ENCODE measurements around the gene RNF157. TPM values are rescaled to one million over a fixed set of nuclear protein-coding genes. Genes with fewer than 3 reads are reported as not detected.

RNF157 gene
- polyA plus RNA-seq, 2 of the 4 experiments (the other 2 are of a cell fraction): 7.2 to 8.5 TPM

DNA sequence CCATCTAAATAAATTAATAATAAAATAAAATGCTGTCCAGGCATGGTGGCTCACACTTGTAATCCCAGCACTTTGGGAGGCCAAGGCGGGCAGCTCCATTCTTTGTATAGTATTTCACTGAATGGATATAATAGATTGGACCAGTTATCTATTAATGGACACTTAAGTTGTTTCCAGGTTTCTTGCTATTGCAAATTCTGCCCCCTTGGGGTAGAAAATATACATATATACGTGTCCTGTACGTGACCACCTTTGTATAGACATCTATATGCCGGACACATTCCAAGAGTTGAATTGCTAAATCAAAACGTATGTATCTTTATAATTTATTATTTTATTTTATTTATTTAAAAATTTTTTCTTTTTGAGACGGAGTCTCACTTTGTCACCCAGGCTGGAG is 132.8 kb downstream of the RNF157 start:
- Histone ChIP-seq H3K4me3 (no peak overlapping the region), H3K4me2 (no peak overlapping the region), H3K9me3 (no peaks in the 10 kb centered on the region), H3K4me1 (peaks cover 9% of the 10 kb centered on the region), H3K27ac (no peak overlapping the region)
- CTCF ChIA-PET: interaction anchor here (0.9 to 38.7 kb wide), 5 partner anchors 11 to 168 kb away, joined by 3 to 755 read pairs (median 12); no protein-coding TSS in a partner anchor
- TF ChIP-seq GATA3 (IDR thresholded peaks at IDR 0.05; ENCODE audit: borderline replicate concordance): no peak
- TF ChIP-seq, protein P1, sequence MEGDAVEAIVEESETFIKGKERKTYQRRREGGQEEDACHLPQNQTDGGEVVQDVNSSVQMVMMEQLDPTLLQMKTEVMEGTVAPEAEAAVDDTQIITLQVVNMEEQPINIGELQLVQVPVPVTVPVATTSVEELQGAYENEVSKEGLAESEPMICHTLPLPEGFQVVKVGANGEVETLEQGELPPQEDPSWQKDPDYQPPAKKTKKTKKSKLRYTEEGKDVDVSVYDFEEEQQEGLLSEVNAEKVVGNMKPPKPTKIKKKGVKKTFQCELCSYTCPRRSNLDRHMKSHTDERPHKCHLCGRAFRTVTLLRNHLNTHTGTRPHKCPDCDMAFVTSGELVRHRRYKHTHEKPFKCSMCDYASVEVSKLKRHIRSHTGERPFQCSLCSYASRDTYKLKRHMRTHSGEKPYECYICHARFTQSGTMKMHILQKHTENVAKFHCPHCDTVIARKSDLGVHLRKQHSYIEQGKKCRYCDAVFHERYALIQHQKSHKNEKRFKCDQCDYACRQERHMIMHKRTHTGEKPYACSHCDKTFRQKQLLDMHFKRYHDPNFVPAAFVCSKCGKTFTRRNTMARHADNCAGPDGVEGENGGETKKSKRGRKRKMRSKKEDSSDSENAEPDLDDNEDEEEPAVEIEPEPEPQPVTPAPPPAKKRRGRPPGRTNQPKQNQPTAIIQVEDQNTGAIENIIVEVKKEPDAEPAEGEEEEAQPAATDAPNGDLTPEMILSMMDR (IDR thresholded peaks at IDR 0.05): peak; percentile 29; the same call in 2 of the 3 replicates
- no peak for TF ChIP-seq SREBF2 (IDR thresholded peaks at IDR 0.05)
- no peak for TF ChIP-seq MAFK (IDR thresholded peaks at IDR 0.05; ENCODE audit: partially characterized antibody)
- no peak for TF ChIP-seq HOXB5 (CRISPR knock-in tag; IDR thresholded peaks at IDR 0.05)
- TF ChIP-seq, protein P2, sequence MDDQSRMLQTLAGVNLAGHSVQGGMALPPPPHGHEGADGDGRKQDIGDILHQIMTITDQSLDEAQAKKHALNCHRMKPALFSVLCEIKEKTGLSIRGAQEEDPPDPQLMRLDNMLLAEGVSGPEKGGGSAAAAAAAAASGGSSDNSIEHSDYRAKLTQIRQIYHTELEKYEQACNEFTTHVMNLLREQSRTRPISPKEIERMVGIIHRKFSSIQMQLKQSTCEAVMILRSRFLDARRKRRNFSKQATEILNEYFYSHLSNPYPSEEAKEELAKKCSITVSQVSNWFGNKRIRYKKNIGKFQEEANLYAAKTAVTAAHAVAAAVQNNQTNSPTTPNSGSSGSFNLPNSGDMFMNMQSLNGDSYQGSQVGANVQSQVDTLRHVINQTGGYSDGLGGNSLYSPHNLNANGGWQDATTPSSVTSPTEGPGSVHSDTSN (IDR thresholded peaks at IDR 0.05): no peak
- no peak for TF ChIP-seq ZNF302 (CRISPR knock-in tag; IDR thresholded peaks at IDR 0.05)
- ATAC-seq (no peak), DNase-seq (ENCODE audit: low read depth in 1 of 2, low spot score in 1 of 2) (peak in 1 of 2 experiments; percentile 42), FAIRE-seq (no peak)
- POLR2A ChIA-PET: no interaction called here
- WGBS (ENCODE audit: missing lambda C conversion rate): 76% methylated on average over 6 of the region's 6 CpGs

DNA sequence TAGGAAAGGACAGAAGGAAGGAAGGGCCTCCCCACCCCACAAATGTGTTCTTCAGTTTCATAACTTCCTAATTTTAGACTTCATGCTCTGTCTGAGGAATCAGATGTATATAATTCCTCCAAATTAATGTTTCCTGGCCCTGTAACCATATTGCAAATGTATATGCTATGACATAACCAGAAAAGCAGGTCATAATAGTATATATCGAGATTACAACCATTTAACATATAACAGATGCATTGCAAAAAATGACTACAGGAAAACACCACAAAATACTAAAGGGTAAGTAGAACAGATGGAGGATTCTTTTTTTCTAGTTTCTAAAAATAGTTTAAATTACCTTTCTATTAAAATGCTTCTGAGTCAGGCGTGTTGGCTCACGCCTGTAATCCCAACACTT is 133.6 kb downstream of the RNF157 start:
- 82% methylated on average over 3 of the region's 3 CpGs for WGBS (ENCODE audit: missing lambda C conversion rate)
- POLR2A ChIA-PET: no interaction called here

DNA sequence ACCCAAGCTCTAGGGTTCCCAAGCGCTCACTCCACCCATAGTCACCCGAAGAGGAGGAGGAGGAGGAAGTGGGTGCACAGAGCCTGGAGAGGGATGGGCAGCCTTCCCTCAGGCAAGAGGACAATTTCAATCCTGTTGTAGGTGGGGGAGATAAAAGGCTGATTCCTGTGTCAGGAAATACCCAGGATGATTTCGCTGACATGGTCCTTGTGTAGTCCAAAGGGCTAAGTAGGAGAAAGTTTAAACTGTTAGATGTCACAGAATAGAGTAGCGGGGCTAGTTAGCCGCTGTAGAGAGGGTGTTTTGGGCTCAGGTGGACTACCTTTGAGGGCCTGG is 135.4 kb downstream of the RNF157 start:
- ATAC-seq (no peak), FAIRE-seq (no peak), DNase-seq (ENCODE audit: low read depth in 1 of 2, low spot score in 1 of 2) (no peak)
- Histone ChIP-seq H3K4me1 (peaks cover 11% of the 10 kb centered on the region), H3K9me3 (no peaks in the 10 kb centered on the region), H3K4me2 (no peak overlapping the region), H3K27ac (no peak overlapping the region), H3K4me3 (no peak overlapping the region)
- 80% methylated on average over 5 of the region's 5 CpGs for WGBS (ENCODE audit: missing lambda C conversion rate)
- TF ChIP-seq RNF2 (IDR thresholded peaks at IDR 0.05; ENCODE audit: borderline replicate concordance, low read depth) (no peak), HOXB5 (CRISPR knock-in tag; IDR thresholded peaks at IDR 0.05) (no peak), EP300 (IDR thresholded peaks at IDR 0.05) (no peak), HEYL (CRISPR knock-in tag; IDR thresholded peaks at IDR 0.05) (no peak), NR3C1 (IDR thresholded peaks at IDR 0.05) (no peak)
- TF ChIP-seq, protein P1 (IDR thresholded peaks at IDR 0.05): no peak
- ChIA-PET CTCF (interaction anchor here (0.9 to 38.7 kb wide), 4 partner anchors 14 to 186 kb away, joined by 3 to 755 read pairs (median 60); no protein-coding TSS in a partner anchor), POLR2A (interaction anchor here (1.0 to 1.3 kb wide), 2 partner anchors 33 to 160 kb away, joined by 4 read pairs; partner anchors contain the start of genes SRP68 and UBALD2)

More for the DNA sequence above, 133.6 kb downstream of the RNF157 start:
- DNase-seq (ENCODE audit: low read depth in 1 of 2, low spot score in 1 of 2) (no peak), FAIRE-seq (no peak), ATAC-seq (no peak)
- Histone ChIP-seq H3K27ac (no peak overlapping the region), H3K9me3 (no peaks in the 10 kb centered on the region), H3K4me2 (no peak overlapping the region), H3K4me1 (peaks cover 11% of the 10 kb centered on the region), H3K4me3 (no peak overlapping the region)
- CTCF ChIA-PET: interaction anchor here (0.7 to 38.7 kb wide), 6 partner anchors 10 to 276 kb away, joined by 3 to 755 read pairs (median 11); no protein-coding TSS in a partner anchor
- TF ChIP-seq HOXB5 (CRISPR knock-in tag; IDR thresholded peaks at IDR 0.05) (no peak), POLR2AphosphoS2 (conservative IDR thresholded peaks at IDR 0.05; ENCODE audit: low read length) (no peak), MAZ (IDR thresholded peaks at IDR 0.05; ENCODE audit: borderline replicate concordance, low read depth, low read length) (no peak), FOSL2 (IDR thresholded peaks at IDR 0.05) (no peak), FOSL2 (CRISPR knock-in tag; IDR thresholded peaks at IDR 0.05) (no peak), CBX8 (IDR thresholded peaks at IDR 0.05) (no peak), FOXS1 (CRISPR knock-in tag; IDR thresholded peaks at IDR 0.05) (no peak), JUNB (IDR thresholded peaks at IDR 0.05) (no peak), TP53 (CRISPR knock-in tag; IDR thresholded peaks at IDR 0.05) (no peak), TFCP2L1 (CRISPR knock-in tag; IDR thresholded peaks at IDR 0.05) (no peak), HEYL (CRISPR knock-in tag; IDR thresholded peaks at IDR 0.05) (no peak), ZFP36 (IDR thresholded peaks at IDR 0.05; ENCODE audit: borderline replicate concordance, partially characterized antibody) (no peak), RNF2 (IDR thresholded peaks at IDR 0.05; ENCODE audit: borderline replicate concordance, low read depth) (no peak), PHF8 (IDR thresholded peaks at IDR 0.05; ENCODE audit: borderline replicate concordance, low read depth) (no peak), JUN (IDR thresholded peaks at IDR 0.05) (no peak)
- TF ChIP-seq, protein P3, sequence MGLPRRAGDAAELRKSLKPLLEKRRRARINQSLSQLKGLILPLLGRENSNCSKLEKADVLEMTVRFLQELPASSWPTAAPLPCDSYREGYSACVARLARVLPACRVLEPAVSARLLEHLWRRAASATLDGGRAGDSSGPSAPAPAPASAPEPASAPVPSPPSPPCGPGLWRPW (IDR thresholded peaks at IDR 0.05): no peak
- TF ChIP-seq, protein P4, sequence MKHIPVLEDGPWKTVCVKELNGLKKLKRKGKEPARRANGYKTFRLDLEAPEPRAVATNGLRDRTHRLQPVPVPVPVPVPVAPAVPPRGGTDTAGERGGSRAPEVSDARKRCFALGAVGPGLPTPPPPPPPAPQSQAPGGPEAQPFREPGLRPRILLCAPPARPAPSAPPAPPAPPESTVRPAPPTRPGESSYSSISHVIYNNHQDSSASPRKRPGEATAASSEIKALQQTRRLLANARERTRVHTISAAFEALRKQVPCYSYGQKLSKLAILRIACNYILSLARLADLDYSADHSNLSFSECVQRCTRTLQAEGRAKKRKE (CRISPR knock-in tag; IDR thresholded peaks at IDR 0.05; ENCODE audit: low read depth): no peak
- TF ChIP-seq, protein P5, sequence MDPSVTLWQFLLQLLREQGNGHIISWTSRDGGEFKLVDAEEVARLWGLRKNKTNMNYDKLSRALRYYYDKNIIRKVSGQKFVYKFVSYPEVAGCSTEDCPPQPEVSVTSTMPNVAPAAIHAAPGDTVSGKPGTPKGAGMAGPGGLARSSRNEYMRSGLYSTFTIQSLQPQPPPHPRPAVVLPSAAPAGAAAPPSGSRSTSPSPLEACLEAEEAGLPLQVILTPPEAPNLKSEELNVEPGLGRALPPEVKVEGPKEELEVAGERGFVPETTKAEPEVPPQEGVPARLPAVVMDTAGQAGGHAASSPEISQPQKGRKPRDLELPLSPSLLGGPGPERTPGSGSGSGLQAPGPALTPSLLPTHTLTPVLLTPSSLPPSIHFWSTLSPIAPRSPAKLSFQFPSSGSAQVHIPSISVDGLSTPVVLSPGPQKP (IDR thresholded peaks at IDR 0.05; ENCODE audit: low read depth, low read length): no peak
